HCEC 1CT (cell line): ENCODE results near the gene YBX1.
"Not testable (repeated sequence)": the region's sequence is repeated elsewhere in the genome, so short reads cannot be mapped to it uniquely, and the experiment has no call there.

Source experiments
- DNase-seq: peaks from one replicate; pipeline ENCODE4 v3.0.0-alpha.2; 2017

Gene YBX1

GRCh38 chr1:42681741-42682483 is at the start of gene YBX1:
Gene YBX1 (plus strand): TSS chr1:42682418. CDS start chr1:42682566, 148 bp downstream.
- DNase-seq = peak; percentile 99

DNA sequence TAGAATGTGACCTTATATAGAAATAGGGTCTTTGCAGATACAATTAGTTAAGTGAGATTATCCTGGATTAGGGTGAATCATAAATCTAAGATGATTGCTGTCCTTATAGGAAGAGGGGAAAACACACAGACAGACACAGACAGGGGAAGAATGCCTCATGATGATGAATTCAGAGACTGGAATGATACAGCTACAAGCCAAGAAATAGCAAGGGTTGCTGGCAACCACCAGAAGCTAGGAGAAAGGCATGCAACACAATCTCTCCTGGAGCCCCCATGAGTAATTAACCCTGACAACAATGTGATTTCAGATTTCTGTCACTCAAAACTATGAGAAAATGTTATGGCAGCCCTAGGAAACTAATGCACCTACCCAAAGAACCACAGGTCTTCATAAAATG is 43.1 kb upstream of the YBX1 start:
- no peak for DNase-seq

GRCh38 chr1:42646056-42646455 is 36.2 kb upstream of the YBX1 start:
- DNase-seq = no peak

GRCh38 chr1:42657201-42657600 is 25.0 kb upstream of the YBX1 start:
- DNase-seq = no peak

GRCh38 chr1:42657981-42658876 is 24.0 kb upstream of the YBX1 start, which contains the start of gene PPIH:
Gene PPIH (plus strand): TSS chr1:42658423. CDS start chr1:42658447, 24 bp downstream.
- DNase-seq = peak; percentile 91

DNA sequence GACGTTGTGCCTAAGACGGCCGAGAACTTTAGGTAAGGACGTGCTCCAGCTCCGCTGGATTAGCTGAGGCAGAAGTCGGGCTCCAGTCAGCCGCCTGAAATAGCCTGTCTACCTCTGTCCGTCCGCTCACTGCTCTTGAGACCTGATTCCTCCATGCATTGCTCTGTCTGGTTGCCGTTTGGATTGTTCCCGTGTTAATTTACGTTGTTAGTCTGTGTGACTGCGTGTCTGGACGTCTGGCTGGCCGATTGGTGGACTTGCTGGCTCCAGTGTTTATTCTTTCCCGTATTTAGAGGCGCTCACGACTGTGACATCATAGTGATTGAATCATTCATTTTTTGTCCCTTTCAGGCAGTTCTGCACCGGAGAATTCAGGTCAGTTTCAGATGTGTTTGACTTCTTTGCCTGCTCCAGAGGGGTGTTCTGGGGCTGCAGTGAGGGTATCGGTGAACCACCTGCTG is 23.3 kb upstream of the YBX1 start:
- peak; percentile 25 for DNase-seq

DNA sequence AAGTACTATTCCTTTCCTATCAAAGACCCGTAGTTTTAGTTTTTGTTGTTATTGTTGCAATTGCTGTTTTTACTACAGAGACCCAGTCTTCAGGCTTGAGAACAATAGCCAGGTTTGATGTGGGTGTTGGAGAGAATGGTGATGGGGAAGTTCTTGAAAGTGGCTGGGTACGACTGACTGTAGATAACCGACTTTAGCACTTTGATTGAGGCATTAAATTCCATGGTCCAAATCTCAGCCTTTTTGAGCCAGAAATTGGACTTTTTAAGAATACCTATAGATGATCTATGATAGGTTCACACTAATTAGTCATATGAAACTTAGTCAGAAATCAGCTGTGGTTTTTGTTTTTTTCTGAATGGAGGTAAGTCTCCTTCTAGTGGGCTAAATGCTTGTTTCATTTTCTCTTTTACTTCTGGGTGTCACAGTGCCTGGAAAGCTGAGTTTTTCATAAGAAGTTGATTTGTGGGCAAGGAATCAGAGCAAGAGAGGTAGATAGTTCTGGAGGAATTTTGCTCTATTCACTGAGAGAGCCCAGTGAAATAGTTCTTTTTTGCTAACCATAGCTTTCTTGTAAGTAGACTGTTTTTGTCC is 21.2 kb upstream of the YBX1 start:
- DNase-seq = no peak

- DNase-seq = no peak
These were observed 12.3 kb upstream of the YBX1 start for GRCh38 chr1:42669936-42670335.

DNA sequence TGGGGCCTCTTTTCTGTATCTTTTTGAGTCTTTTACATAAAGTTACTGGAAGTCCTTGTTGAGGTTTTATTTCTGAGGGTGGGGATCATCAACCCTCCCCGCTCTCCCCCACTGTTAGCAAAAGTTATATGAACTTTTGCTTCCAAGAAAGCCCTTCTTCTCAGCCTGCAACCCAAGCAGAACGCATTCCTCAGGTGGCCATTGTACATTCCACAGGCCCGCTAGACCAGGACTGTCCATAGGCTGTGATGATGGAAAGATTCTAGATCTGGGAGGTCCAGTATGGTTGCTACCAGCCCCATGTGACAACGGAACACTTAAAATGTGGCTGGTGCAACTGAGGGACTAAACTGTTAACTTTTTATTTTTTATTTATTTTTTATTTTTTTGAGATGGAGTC is 11.8 kb upstream of the YBX1 start:
- DNase-seq = no peak

- no peak for DNase-seq
These were observed 8.0 kb upstream of the YBX1 start for GRCh38 chr1:42674214-42674613.

GRCh38 chr1:42674682-42675081 is 7.5 kb upstream of the YBX1 start:
- DNase-seq = no peak

DNA sequence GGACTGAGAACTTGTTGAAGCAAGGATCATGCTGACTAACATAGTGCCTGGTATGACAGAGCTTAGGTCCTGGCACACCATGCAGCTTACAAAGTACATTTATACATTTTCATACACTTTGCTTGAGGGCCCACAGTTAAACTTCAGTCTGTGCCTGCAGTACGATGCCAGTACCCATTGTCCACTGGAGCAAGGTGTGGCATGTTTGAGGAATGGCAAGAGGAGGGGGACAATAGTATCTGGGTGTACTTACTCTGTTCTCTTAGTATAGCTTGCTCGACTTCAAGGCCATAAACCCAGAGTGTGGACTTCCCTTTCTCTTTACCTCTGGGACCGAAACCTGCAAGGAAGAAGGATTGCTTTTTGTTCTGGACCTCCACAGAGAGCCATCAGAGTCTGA is 6.8 kb upstream of the YBX1 start:
- no peak for DNase-seq

DNA sequence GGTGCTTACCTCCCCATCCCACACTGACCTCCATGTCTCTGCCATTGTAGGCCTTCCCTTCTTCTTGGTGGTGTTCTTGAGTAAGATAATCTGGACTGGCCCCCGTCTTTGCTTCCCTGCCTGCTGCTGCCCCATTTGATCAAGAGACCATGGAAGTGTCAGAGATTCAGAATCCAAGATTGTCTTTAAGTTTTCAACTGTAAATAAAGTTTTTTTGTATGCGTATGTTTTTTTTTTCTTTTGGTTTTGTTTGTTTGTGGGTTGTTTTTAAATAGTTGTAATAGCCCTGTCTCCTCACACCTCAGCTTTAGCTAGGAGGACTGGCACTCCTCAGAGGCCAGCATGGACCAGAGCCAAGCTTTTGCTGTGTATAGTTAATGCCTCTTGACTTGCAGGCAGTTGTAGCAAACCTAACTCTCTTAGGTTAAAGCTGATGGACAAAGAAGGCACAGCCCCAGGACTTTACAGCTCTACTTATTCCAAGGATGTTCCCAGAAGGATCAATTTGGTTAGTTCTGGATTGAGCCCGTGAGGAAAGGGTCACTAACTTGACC is 5.6 kb upstream of the YBX1 start:
- DNase-seq = no peak

- peak; percentile 41 for DNase-seq
These were observed 2.7 kb upstream of the YBX1 start for GRCh38 chr1:42679364-42679983.

- no peak for DNase-seq
These were observed 2.2 kb upstream of the YBX1 start for GRCh38 chr1:42680055-42680454.

GRCh38 chr1:42680921-42681683 is 1.1 kb upstream of the YBX1 start:
- peak; percentile 11 for DNase-seq

- DNase-seq = not testable (repeated sequence)
These were observed 193 bp downstream of the YBX1 start for GRCh38 chr1:42682484-42682738.

GRCh38 chr1:42682739-42683531 is 717 bp downstream of the YBX1 start:
- peak; percentile 65 for DNase-seq

GRCh38 chr1:42684139-42684538 is 1.9 kb downstream of the YBX1 start:
- DNase-seq = no peak

- no peak for DNase-seq
These were observed 4.2 kb downstream of the YBX1 start for GRCh38 chr1:42686418-42686817.

DNA sequence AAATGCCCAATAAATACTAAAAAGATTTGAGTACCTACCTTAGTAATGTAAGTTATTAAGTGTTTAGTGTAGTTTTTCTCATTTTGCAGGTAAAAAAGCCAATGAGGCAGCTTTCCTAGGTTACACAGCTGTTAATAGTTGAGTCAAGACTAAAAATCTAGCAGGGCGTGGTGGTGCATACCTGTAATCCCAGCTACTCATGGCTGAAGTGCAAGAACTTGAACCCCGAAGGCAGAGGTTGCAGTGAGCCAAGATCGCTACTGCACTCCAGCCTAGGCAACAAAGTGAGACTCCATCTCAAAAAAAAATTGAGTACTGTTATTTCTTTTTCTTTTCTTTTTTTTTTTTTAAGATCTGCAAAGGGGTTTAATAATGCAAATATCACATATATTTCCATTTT is 7.7 kb downstream of the YBX1 start:
- no peak for DNase-seq
